Heart right ventricle (tissue), 16 donors: ENCODE measurements around the gene GNLY. TPM values are rescaled to one million over a fixed set of nuclear protein-coding genes. Genes with fewer than 3 reads are reported as not detected.

ENCODE experiments used
- ATAC-seq, 8 donors: fragments of 200-7000 bp; cut with Tn5 transposase; one replicate each; pipeline ENCODE4 v1.9.1; 2020; ENCODE audit warnings: mild to moderate bottlenecking in 8 of 8, moderate library complexity in 8 of 8, moderate number of reproducible peaks in 1 of 8
- DNase-seq, 2 donors: peaks; one replicate each; pipeline ENCODE4 v3.0.0-alpha.2; 2020
- H3K27ac ChIP-seq, 10 donors: fragments of 200-600 bp; sonication (generic) in 2 of 10; one replicate each; pipeline versions ENCODE4 v1.5.0 to v1.8.0; 2020 to 2022; ENCODE audit warnings: mild to moderate bottlenecking in 3 of 10
- H3K27me3 ChIP-seq, 7 donors: fragments of 200-600 bp; one replicate each; pipeline ENCODE4 v1.8.0; 2021 to 2022; ENCODE audit warnings: mild to moderate bottlenecking in 2 of 7
- H3K36me3 ChIP-seq, 9 donors: fragments of 200-600 bp; sonication (generic) in 1 of 9; one replicate each; pipeline versions ENCODE4 v1.5.0 to v1.8.0; 2020 to 2022; ENCODE audit warnings: mild to moderate bottlenecking in 2 of 9
- H3K4me1 ChIP-seq, 9 donors: fragments of 200-600 bp; sonication (generic) in 1 of 9; one replicate each; pipeline versions ENCODE4 v1.5.0 to v1.8.0; 2020 to 2022; ENCODE audit warnings: mild to moderate bottlenecking in 4 of 9
- H3K4me3 ChIP-seq, 10 donors: fragments of 200-600 bp; sonication (generic) in 2 of 10; one replicate each; pipeline versions ENCODE4 v1.5.0 to v1.8.0; 2020 to 2022; ENCODE audit warnings: mild to moderate bottlenecking in 7 of 10, moderate library complexity in 2 of 10
- H3K9me3 ChIP-seq, 11 donors: fragments of 200-600 bp in 10 of 11; sonication (generic) in 2 of 11; one replicate each; pipeline versions ENCODE4 v1.5.0 to v1.8.0; 2013 to 2022; ENCODE audit warnings: mild to moderate bottlenecking in 2 of 11, control low read depth in 1 of 11, moderate library complexity in 1 of 11
- CTCF ChIP-seq, 9 donors: fragments of 200-600 bp; sonication (generic) in 2 of 9; IDR thresholded peaks; one replicate each; pipeline versions ENCODE4 v1.5.0 to v1.8.0; 2021 to 2022; ENCODE audit warnings: antibody characterized with exemption in 9 of 9, mild to moderate bottlenecking in 5 of 9, moderate library complexity in 1 of 9
- WGBS, 2 donors: extraction: QIAGEN DNeasy Blood & Tissue Kit; methylation state at CpG; one replicate each; pipeline ENCODE4 v1.1.7; 2013; ENCODE audit warnings: inconsistent platforms in 1 of 2; 5-methylcytosine and 5-hydroxymethylcytosine counted together
- intact Hi-C, 10 donors: fragments of 100-400 bp; cut with DNase I; formaldehyde crosslinking; loops; one replicate each; pipeline versions ENCODE4 v1.11.1 to v1.14.2; 2022
- polyA plus RNA-seq, 2 donors: library from polyadenylated mRNA; stranded (reverse); fragments of 200-250 nt; gene quantifications; one replicate each; pipeline ENCODE4 v1.2.3, GENCODE V29; 2013
- total RNA-seq, 10 donors: library from RNA; stranded (reverse); fragmentation: NEBNext Ultra II Directional in 3 of 10; extraction: Animal tissue kit (Norgen Biotek cat#: 25700) in 3 of 10; gene quantifications; one replicate each; pipeline versions ENCODE4 v1.2.1 to v1.2.4, GENCODE V29; 2021 to 2023
- donor health status: Arrhythmogenic right ventricular cardiomyopathy.
- donor health status: ischemic (EF 13 %, LVEDD 7.1; RV severe dilation, severe dysfunction).
- donor health status: healthy with polysubstance abuse.
- donor health status: DM: no; HTN: yes; CAD: no.
- donor health status: DM: no; HTN: no; CAD: no.
- donor health status: ischemic (EF 25% LVEDD 6.9; RV normal size, moderate dysfunction).
- donor health status: ischemic (EF 25% LVEDD 5.7; RV mildly dilated, moderate dysfunction).
- donor health status: healthy.
- donor health status: DM: yes; HTN: yes; CAD: no.
- donor health status: Ischemic cardiomyopathy.
- donor health status: ischemic (EF 35%, LVEDD 5.7; RV mildly dilated, moderate dysfunction).
- donor health status: nonischemic (EF 11% LVEDD 7.7; RV severe dilation, severe dysfunction).
- donor health status: DM: yes; HTN: yes; CAD: no.
- donor health status: PGD.
- donor health status: ischemic (EF 29% LVEDD 5.4; RV normal size, mild dysfunction).
- donor health status: nonischemic (EF 23%, LVEDD 6.1; RV moderate dilation, normal function).

GNLY gene
- total and polyA plus RNA-seq, 12 donors: 0.17 to 43.2 (median 1.2) TPM

GRCh38 chr2:85647823-85648526 is 46.2 kb upstream of the GNLY start:
- intact Hi-C loops: loop anchor here in 6 of 10 donors (5.0 to 10.0 kb wide), 4 partner anchors 57 to 167 kb away; no protein-coding TSS in a partner anchor
- WGBS, 2 donors: 88 to 89% methylated on average over 10 of the region's 10 CpGs

GRCh38 chr2:85648619-85649018 is 45.5 kb upstream of the GNLY start:
- Histone ChIP-seq H3K36me3 (peaks cover 0 to 100% (median 47%) of the 10 kb centered on the region in 9 donors), H3K27ac (peak overlapping the region in 6 of 10 donors; percentile 8 to 56 (median 46)), H3K27me3 (no peaks in the 10 kb centered on the region), H3K4me1 (peaks cover 0 to 17% (median 12%) of the 10 kb centered on the region in 9 donors), H3K9me3 (no peaks in the 10 kb centered on the region), H3K4me3 (no peak overlapping the region)
- WGBS, 2 donors: 47 to 60% methylated on average over 2 of the region's 2 CpGs
- intact Hi-C loops: loop anchor here in 6 of 10 donors (5.0 to 10.0 kb wide), 4 partner anchors 56 to 166 kb away; no protein-coding TSS in a partner anchor
- peak in 7 of 8 donors; percentile 30 to 77 (median 48) for ATAC-seq
- peak; percentile 23 to 65 (median 44) for TF ChIP-seq CTCF (IDR thresholded peaks at IDR 0.05)
- DNase-seq: no peak

More at GRCh38 chr2:85647823-85648526, 46.2 kb upstream of the GNLY start:
- TF ChIP-seq CTCF (IDR thresholded peaks at IDR 0.05): no peak
- Histone ChIP-seq H3K4me3 (no peak overlapping the region), H3K4me1 (peaks cover 0 to 17% (median 12%) of the 10 kb centered on the region in 9 donors), H3K36me3 (peaks cover 0 to 100% (median 47%) of the 10 kb centered on the region in 9 donors), H3K9me3 (no peaks in the 10 kb centered on the region), H3K27me3 (no peaks in the 10 kb centered on the region), H3K27ac (peak overlapping the region in 4 of 10 donors; percentile 6 to 56 (median 32))
- ATAC-seq (peak in 2 of 8 donors; percentile 9 to 13), DNase-seq (no peak)

GRCh38 chr2:85649201-85650190 is 44.7 kb upstream of the GNLY start:
- H3K4me3 ChIP-seq: no peak overlapping the region
- peak overlapping the region in 5 of 10 donors; percentile 8 to 56 (median 54) for H3K27ac ChIP-seq
- intact Hi-C loops: loop anchor here in 7 of 10 donors (5.0 to 10.0 kb wide), 4 partner anchors 55 to 165 kb away; no protein-coding TSS in a partner anchor
- H3K4me1 ChIP-seq: peaks cover 0 to 17% (median 12%) of the 10 kb centered on the region in 9 donors
- DNase-seq: no peak
- TF ChIP-seq CTCF (IDR thresholded peaks at IDR 0.05): no peak
- 82 to 85% methylated on average over 9 of the region's 9 CpGs for WGBS, 2 donors
- no peaks in the 10 kb centered on the region for H3K9me3 ChIP-seq
- no peaks in the 10 kb centered on the region for H3K27me3 ChIP-seq
- H3K36me3 ChIP-seq: peaks cover 0 to 100% (median 44%) of the 10 kb centered on the region in 9 donors
- ATAC-seq: peak in 5 of 8 donors; percentile 5 to 46 (median 19)

- Histone ChIP-seq H3K4me3 (no peak overlapping the region), H3K27me3 (no peaks in the 10 kb centered on the region), H3K36me3 (peaks cover 0 to 96% (median 34%) of the 10 kb centered on the region in 9 donors), H3K9me3 (no peaks in the 10 kb centered on the region), H3K27ac (no peak overlapping the region), H3K4me1 (peaks cover 0 to 17% (median 12%) of the 10 kb centered on the region in 9 donors)
- TF ChIP-seq CTCF (IDR thresholded peaks at IDR 0.05): no peak
- ATAC-seq (no peak), DNase-seq (no peak)
- intact Hi-C loops: loop anchor here in 1 of 10 donors (10.0 kb wide), 1 partner anchor 54 kb away; no protein-coding TSS in a partner anchor
- WGBS, 2 donors: 97 to 99% methylated on average over 4 of the region's 4 CpGs
Measured at GRCh38 chr2:85650456-85650855, 43.7 kb upstream of the GNLY start.
